NOMO-1 treated with dmso at 0.1 percent for 144 hours (cell line): ENCODE data around the gene GSC2.

ENCODE experiments used
- DNase-seq: peaks from one replicate; lab custom pipeline; 2025; ENCODE audit not compliant: unreplicated experiment; lab: John Stamatoyannopoulos, UW

GSC2 gene

DNA sequence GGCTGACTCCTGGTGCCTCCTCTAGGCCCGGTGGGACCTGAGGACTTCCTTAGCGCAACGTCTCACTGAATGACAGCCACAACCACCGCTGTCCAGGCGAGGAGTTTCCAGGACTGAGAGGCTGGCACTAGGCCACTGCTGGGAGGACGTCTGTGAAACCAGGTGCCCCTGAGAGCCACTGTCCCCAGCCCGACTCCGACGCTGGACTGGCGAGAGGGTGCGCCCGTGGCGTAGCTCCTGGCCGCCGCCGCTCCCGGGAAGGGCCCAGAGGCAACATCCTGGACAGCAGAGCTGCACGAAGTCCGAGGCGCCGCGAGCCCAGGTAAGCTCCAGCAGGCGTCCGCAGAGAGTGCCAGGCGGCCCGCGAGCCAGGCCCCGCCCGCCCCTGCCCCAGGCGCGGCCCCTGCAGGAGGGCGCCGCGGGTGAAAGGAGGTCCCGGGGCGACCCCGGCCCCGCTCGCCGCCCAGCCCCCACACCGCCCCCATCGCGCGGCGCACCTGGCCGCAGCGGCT lies 28.4 kb downstream of the GSC2 start:
- peak; percentile 43 for DNase-seq

DNA sequence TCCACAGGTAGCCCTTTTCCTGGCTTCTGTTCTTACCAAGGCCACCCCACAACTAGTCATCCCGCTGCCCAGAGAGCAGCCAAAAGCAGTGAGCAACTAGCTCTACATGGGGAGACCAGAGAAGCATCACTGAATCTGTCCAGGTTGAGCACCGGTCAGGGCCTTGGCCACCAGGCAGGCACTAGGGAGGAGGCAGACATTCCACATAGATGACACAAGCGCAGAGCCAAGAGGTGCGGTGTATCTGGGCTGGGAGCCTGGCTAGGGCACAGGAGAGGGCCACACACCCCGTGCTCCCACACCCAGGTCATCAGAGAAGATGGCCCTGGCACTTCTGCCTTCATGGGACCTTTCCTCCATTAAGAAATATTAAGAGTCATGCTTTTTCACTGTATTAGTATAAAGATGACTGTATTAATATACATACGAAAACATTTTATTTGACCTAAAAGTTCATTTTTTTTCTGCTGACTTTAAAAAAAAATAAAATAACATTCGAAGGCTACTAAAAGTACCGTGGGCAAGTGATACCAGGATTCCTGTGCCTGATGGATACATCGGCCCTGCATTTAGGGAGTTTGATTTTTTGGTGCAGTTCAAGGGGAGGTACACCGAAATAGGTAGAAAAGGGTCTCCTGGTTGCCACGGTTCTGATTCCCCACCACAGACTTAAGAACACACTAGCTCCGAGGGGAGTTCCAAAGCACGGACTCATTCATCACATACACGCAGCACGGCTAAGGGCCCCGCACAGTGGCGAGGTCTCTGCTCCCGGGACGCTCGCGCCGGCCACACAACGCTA lies 29.1 kb downstream of the GSC2 start:
- no peak for DNase-seq

DNA sequence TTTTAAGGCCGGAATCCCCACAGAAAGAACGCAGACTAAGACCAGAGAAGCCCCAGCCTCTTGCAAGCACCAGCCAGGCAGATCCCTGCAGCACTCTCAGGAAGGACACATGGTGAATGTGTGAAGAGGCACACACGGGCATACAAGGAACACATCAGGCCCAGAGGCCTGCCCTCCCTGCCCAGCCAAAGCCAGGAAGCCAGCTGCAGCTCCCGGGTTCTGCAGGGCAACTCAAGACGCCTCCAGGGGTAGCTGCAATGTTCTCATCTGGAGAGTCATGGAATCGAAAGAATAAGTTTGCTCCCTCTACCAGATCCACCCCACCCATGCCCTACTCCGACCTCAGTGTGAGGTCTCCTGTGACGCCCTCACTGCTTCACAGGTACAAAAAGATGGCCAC lies 30.1 kb downstream of the GSC2 start:
- DNase-seq, result no peak

DNA sequence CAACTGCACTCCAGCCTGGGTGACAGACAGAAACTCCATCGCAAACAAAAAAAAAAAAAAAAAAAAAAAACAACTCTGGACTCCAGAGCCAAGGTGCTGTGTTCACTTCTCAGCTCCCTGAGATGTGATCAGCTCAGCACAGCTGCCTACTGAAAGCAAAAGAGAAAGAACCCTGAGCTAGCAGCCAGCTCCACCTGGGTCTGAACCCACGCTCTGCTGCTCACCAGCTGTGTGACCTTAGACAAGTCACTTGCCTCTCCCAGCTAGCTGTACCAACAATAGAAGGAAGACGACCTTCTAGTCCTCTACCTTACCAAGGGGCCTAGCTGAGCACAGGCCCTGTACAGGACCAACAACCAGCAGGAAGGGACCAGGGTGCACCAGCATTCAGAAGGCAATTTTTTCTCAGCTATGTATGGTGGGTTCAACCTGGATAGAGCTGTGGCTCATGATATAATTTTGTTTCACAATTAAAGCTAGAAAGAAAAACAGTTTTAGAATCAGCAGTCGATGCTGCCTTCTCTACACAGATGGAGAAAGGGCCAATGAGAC lies 31.7 kb downstream of the GSC2 start:
- DNase-seq, result no peak

DNA sequence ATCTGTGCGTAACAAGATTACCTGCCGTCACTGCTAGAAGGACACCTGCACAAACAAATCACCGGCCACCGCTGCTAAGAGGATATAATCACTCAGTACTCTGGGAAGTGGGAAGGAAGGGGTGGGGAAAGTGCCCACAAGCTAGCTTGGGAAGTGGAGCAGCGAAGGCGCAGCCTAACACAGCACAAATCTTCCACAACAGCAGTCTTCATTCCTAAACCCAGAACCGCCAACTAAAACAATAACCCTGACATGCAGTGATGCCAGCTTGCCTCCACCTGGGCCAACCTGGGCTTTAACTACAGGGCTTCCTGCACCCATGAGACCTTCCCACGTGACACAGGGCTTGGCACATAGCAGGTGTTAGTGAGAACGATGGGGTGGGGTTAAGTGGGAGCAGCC lies 33.0 kb downstream of the GSC2 start:
- DNase-seq, result no peak

DNA sequence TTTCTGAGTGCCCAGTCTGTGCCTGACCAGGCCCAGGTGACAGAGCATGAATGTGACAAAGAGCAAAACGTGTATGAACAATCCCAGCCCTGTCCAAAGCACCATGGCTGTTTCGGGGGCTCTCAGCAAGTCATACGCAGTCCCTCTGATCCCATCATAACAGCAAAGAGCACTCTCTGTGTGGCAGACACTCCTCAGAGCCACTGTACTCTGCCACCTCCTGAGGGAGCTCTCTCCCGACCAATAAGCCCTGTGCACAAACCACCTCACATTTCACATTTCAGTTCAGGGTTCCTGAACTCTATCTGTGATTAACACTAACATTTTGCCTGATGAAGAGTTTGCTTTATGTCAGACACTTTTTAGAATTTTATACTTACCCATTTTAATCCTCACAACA lies 34.5 kb downstream of the GSC2 start:
- DNase-seq, result no peak

DNA sequence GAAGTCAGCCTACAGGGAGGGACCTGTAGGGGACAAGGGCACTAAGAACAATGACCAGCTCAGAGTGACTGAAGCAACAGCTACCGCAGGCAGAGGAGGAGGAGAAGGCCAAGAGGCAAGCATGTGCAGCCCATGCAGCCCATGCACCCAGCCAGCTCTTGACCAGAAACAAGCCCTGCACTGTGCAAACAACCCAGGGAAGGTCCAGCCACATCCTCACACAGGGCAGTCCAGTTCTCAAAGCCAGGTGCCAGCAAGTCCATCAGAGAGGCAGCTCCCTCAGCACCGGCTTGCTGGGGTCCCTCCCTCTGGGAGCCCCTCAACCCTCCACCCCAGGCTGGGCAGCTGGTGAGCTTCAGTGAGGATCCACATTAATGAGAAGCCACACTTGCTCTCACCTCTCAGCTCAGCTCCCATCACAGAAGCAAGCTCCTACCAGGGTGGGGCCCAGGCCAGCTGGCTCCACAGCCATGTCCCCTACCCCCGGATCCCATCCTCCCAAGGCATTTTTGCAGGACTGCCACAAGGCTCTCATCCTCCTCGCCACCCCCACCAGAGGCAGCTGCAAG lies 35.0 kb downstream of the GSC2 start:
- no peak for DNase-seq

DNA sequence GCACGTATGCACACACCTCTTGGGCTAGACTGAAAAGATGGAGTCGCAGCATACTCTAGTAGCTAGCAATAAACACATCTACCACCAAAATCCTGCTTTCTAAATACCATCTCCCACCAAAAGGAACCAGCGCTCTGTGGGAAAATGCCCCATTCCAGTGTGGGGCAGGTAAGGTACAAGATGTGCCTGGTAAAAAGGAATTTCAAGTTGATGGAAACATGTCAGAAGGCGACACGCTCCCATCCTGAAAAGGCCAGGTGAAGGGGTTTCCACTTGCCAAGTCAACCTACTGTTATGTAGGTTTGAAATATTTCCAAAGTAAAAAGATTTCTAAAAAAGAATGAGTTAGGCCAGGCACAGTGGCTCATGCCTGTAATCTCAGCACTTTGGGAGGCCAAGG lies 36.7 kb downstream of the GSC2 start:
- DNase-seq, result no peak

DNA sequence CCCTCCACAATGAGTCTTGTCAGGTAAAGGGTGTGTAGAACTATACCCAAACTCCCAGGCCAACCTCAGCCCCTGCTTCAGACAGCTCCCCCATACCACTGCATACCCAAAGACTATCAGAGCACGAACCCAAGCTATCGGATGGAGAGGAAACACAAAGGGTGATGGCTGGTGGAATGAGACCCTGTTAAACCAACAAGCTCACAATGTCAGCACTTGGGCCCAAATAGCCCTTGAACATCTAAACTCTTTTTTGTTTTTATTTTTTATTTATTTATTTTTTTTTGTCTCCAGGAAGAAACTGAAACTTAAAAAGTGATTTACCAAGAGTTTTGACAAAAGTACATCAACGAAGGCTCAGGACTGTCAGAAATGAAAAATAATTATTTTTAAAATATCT lies 38.5 kb downstream of the GSC2 start:
- DNase-seq, result no peak

DNA sequence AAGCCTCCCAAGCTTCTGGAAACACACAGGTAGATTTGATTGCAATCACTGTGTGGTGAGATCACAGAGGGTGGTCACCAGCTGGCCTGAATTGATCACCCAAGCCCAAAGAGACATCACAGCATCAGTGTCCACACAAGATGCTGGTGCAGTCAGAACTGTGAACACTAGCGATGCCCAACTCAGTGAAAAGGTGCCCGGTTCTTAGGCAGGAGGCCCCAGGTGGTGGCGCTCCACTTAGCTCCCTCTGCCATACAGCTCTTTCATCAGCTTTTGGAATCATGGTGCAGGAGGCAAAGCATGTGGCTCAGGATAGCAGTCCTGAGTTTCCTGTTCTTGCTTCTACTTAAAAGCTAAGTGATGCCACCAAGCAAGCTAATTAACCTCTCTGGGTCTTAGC lies 39.0 kb downstream of the GSC2 start:
- DNase-seq, result no peak

DNA sequence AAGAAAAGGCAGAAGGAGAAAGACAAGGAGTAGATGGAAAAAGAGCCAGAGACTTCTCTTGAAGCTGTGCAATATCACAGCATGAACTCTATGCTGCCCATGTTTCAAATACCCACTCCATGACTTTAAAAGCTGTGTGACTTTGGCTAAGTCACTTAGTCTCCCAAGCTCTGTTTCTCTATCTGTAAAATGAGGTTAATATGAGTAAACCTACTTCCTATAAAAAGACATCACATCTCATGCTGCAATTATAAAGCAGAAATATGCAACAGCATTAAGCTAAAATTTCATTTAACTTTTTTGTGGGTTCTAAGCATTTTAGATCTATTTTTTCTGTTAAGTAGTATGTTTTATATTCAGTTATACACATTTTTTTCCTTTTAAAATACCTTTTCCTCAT lies 39.4 kb downstream of the GSC2 start:
- no peak for DNase-seq

DNA sequence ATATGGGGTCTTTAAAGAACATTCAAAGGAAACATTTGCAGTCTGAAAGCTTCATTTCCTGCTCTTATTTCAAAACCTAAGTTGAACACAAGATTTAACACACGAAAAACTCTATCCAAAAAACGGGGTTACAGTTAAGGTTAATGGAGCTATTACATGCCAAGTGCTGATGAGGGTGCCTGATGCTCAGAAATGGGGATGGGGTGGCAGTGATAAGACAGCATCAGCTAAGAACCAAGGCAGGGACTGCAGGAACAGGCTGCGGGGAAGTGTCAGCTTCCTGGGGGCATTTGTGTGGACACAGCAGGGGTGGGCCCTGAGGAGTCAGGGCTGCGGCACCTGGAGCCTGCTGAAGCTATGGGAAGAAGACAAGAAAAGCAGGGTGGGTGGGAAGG lies 40.0 kb downstream of the GSC2 start:
- DNase-seq, result no peak

DNA sequence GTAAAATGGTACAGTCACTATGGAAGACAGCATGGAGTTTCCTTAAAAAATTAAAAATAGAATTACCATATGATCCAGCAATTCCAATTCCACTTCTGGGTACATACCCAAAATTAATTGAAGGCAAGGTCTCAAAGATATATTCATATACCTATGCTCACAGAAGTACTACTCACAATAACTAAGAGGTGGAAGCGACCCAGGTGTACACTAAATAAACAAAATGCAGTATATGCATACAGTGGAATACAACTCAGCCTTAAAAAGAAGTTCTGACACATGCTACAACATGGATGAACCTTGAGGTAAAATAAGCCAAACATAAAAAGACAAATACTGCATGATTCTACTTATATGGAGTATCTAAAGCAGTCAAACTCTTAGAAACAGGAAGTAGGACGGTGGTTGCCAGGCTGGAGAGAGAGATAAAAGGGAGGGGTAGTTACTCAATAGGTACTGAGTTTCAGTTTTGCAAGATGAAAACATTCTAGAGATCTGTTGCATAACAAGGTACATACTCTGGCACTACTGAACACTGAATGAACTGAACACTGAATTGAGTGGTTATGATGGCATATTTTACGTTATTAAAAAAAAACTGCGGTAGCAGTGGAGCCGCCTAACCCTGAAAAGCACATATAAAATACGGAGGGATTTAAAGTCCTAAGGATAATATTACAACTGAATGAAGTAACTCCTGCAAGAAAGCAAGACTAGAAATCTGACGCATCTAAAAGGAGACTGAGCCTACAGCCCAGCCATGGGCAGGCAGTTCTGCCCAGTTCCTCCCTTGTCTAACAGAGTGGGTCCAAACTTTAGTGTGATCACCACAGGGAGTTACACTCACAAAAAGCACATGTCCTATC lies 40.7 kb downstream of the GSC2 start:
- peak; percentile 93 for DNase-seq

DNA sequence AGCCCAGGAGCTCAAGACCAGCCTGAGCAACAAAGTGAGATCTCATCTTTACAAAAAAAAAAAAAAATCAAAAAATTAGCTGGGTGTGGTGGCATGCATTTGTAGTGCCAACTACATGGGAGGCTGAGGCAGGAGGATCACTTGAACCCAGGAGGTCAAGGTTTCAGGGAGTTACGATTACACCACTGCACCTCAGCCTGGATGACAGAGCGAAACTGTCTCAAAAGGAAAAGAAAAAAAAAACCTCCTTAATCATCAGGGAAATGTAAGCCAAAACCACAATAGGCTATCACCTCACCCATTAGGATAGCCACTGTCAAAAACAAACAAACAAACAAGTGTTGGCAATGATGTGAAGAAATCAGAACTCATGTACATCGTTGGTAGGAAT lies 41.3 kb downstream of the GSC2 start:
- DNase-seq, result no peak

DNA sequence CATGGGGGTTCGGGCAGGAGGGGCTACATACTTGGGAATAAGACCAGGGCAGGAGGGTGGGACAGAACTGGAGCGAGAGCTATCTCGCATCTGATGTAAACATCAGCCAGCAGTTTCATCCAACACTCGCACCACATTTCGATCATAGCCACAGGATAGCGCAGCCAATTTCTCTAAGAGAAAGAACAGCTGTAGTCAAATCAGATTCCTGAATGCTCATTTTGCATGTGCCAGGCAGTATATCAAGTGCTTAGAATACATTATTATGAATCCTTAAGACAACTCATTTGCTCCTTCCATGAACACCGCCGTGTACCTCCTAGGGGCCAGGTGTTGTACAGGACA lies 42.4 kb downstream of the GSC2 start:
- DNase-seq, result no peak

DNA sequence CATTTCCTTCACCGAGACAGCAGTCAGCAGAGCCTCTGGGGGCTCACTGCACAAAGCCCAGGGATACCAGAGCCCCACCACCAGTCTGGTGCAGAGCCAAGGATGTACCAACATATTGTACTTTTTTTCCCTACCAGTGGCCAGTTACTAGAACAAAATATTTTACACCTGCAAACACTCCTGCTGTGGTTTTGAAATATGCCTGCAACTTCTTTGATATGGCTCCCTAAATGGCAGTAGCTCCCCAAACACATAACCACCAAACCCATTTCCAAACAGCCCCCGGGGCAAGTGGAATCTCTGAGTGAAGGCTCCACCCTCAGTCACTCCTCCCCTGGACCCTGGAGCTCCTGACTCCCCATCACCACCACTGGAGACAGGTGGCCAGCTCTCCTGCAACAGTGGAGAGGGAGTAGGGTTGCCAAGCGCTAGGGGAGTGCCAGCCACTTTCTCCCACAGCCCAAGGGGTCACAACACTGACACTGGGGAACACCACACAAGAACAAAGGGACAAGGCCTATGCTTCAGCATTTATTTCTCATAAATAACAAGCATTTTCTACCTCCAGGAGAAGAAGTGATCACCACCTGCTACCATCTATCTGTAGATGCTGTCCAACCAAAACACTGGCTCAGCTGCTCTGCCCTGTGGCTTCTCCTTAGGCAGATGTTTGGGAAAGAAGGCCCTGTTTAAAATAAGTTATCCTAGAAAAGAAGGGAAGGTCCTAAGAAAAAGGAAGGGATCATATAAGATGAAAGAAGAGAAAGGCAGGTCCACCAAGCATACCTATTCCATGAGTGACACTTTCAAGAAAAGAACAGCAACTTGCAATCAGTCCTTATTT lies 43.0 kb downstream of the GSC2 start:
- no peak for DNase-seq

DNA sequence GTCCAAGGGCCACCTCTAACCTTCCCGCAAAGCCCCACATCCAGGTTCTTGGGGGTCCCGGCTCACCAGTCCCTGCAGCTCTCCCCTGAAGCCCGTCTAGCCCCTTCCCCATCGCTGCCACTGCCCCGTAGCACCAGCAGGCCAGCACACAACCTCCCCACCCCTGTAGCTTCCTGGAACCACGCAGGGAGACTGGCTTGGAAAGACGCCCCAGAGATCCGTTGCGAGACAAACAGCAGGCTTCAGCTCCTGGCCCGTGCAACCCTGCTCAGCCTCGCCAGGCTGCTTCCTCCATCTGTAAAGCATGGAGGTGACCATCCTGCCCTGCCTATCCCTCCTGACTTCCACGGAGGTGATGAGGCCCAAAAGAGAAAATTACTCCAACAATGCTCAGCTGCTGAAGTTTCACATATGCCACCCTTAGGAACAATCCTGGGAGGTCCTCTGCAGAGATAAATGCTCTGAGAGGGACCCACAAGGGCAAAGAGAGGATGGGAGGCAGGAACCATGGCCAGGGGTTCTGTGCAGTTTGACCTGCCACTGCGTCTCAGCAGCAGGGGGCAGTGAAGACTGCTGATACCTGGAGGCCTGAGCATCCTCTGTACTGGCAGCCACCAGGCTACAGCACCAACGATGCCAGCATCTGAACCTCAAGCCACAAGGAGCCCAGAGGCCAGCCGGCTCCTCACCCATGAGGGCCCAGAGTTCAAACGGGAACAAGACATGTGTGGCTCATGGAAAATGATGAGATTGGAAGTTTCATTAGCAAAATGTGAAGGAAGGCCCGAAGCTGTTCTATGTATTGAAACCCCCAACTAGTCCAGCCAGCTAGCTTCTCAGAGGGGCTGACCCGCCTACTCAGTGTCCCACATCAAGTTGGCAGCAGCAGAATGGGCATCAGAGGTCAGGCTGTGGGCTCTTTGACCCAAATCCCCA lies 44.0 kb downstream of the GSC2 start:
- DNase-seq, result no peak

DNA sequence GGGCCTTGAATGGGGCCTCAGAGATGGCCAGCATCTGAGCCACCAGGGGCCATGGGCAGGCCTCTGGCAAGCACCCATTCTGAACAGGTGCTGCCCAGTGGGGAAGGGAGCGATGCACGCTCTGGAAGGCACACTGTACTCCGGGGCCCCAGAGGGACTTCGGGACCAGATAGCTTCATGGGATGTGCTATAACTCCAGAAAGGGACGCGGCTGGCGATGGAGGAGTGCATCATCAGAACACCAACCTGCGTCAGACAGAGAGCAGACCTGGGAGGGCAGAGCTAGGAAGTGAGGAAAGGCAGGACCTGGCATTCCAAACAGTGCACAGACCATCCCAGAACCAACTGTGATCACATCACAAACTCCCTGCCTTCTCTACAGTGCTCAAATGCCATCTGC lies 44.6 kb downstream of the GSC2 start:
- DNase-seq, result no peak

DNA sequence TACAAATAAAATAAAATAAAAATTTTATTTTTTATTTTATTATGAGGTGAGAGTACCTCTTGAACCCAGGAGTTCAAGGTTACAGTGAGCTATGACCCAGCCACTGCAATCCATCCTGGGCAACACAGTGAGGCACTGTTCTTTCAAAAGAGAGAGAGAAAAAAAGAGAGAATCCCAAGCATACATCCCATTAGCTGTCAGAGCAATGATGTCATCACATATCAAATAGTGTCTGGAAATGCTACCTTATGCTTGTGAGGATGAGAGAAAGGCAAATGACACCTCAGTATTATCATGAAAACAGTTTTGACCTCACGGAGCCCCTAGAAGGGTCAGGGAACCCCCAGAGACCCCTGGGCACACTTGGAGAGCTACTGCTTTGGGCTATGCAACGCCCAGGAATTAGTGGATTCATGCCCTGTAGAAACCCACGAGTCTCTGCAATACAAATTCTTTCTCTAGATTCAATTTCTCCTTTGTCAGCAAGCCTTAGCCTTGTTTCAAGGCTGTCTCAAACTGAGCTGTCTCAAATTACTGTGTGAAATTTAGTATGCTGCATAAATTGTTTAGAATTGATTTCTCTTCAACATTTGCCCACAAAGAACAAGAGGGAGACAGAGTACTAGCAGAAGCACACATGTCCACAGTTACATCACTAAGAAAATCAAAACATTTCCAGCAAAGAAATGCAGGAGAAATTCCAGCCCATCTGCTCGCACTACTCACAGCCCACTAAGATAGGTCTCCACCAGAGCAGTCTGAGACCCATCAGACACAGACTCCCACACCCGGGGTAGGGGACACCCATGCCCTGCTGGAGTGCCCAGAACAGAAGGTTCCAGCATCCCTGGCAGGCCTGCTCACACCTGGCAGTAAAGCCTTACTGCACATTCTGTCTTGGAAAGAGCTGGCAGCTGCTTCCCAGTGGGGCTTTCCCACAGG lies 45.9 kb downstream of the GSC2 start:
- no peak for DNase-seq
